OCI-LY3 (cell line): ENCODE measurements around the gene MED28.

Experiments
- H2AFZ ChIP-seq: fragments of 200-600, 300-600 bp; shearing (Covaris generic); 2 replicates; pipeline ENCODE4 v1.6.0; 2014; ENCODE audit warnings: antibody characterized with exemption, low read depth, low read length
- H3K27ac ChIP-seq: fragments of 200-600, 300-600 bp; sonication (generic); 2 replicates; pipeline ENCODE4 v1.5.1; 2014; ENCODE audit warnings: mild to moderate bottlenecking, low read length, moderate library complexity, mixed read lengths
- H3K27me3 ChIP-seq: fragments of 200-600, 300-600 bp; sonication (generic); 2 replicates; pipeline ENCODE4 v1.6.1; 2014; ENCODE audit warnings: low read depth, low read length, mixed read lengths
- H3K36me3 ChIP-seq: fragments of 200-600, 300-600 bp; sonication (generic); replicated peaks from 2 replicates; pipeline ENCODE3; 2014; ENCODE audit warnings: low read depth, low read length, mixed read lengths
- H3K4me1 ChIP-seq: fragments of 300-600, 200-600 bp; sonication (generic); 2 replicates; pipeline ENCODE4 v1.6.1; 2014; ENCODE audit warnings: low read length, mixed read lengths
- H3K4me2 ChIP-seq: fragments of 200-600, 300-600 bp; sonication (generic); 2 replicates; pipeline ENCODE4 v1.6.1; 2014; ENCODE audit warnings: low read length, mixed read lengths
- H3K4me3 ChIP-seq: fragments of 300-600, 200-600 bp; sonication (generic); 2 replicates; pipeline ENCODE4 v1.5.1; 2014; ENCODE audit warnings: antibody characterized with exemption, mild to moderate bottlenecking, low read length, moderate library complexity
- H3K79me2 ChIP-seq: fragments of 300-600, 200-600 bp; shearing (Covaris generic); 2 replicates; pipeline ENCODE4 v1.6.1; 2014; ENCODE audit warnings: mild to moderate bottlenecking, low read length, mixed read lengths
- H3K9ac ChIP-seq: fragments of 300-600, 200-600 bp; shearing (Covaris generic); 2 replicates; pipeline ENCODE4 v1.6.0; 2014; ENCODE audit warnings: mild to moderate bottlenecking, low read length, moderate library complexity
- H3K9me3 ChIP-seq: fragments of 200-600, 300-600 bp; shearing (Covaris generic); 2 replicates; pipeline ENCODE4 v1.6.1; 2014; ENCODE audit warnings: low read length, mixed read lengths; ENCODE audit not compliant: insufficient read depth
- H4K20me1 ChIP-seq: fragments of 200-600, 300-600 bp; sonication (generic); 2 replicates; pipeline ENCODE4 v1.6.1; 2016; ENCODE audit warnings: low read length, mixed read lengths; ENCODE audit not compliant: insufficient read depth
- CTCF ChIP-seq: fragments of 200-600, 300-600 bp; sonication (generic); IDR thresholded peaks from 2 replicates; pipeline ENCODE4 v1.5.1; 2014; ENCODE audit warnings: antibody characterized with exemption, low read length, low read depth
- EZH2phosphoT487 ChIP-seq: fragments of 200-600 bp; shearing (Covaris generic); IDR thresholded peaks from 2 replicates; pipeline ENCODE4 v1.6.1; 2018; ENCODE audit warnings: antibody characterized with exemption, mixed run types, low read depth

MED28 gene

GRCh38 chr4:17633600-17633999 is 19.2 kb downstream of the MED28 start:
- Histone ChIP-seq H2AFZ (no peak overlapping the region), H3K27ac (no peak overlapping the region), H3K4me2 (no peak overlapping the region), H3K27me3 (no peaks in the 10 kb centered on the region), H3K36me3 (peaks cover 57% of the 10 kb centered on the region), H3K4me1 (no peaks in the 10 kb centered on the region), H3K79me2 (peaks cover 2% of the 10 kb centered on the region; the same call in 1 of the 2 replicates), H3K4me3 (no peak overlapping the region), H4K20me1 (0 out of 2 replicates have a peak, but pooled peaks cover 4% of the 10 kb centered on the region), H3K9ac (no peak overlapping the region), H3K9me3 (no peaks in the 10 kb centered on the region)
- TF ChIP-seq CTCF (no peak), EZH2phosphoT487 (no peak)

- Histone ChIP-seq H4K20me1 (0 out of 2 replicates have a peak, but pooled peaks cover 4% of the 10 kb centered on the region), H3K36me3 (peaks cover 46% of the 10 kb centered on the region), H3K79me2 (no peaks in the 10 kb centered on the region), H3K4me2 (no peak overlapping the region), H3K9ac (no peak overlapping the region), H2AFZ (no peak overlapping the region), H3K4me3 (no peak overlapping the region), H3K9me3 (no peaks in the 10 kb centered on the region), H3K27ac (no peak overlapping the region), H3K27me3 (no peaks in the 10 kb centered on the region), H3K4me1 (no peaks in the 10 kb centered on the region)
- TF ChIP-seq EZH2phosphoT487 = no peak
- no peak for TF ChIP-seq CTCF
These were observed 20.6 kb downstream of the MED28 start for GRCh38 chr4:17635056-17635455.

GRCh38 chr4:17636341-17636695 is 21.9 kb downstream of the MED28 start:
- H3K9me3 ChIP-seq = no peaks in the 10 kb centered on the region
- H4K20me1 ChIP-seq = no peaks in the 10 kb centered on the region
- H3K4me2 ChIP-seq = no peak overlapping the region
- no peaks in the 10 kb centered on the region for H3K79me2 ChIP-seq
- H2AFZ ChIP-seq = no peak overlapping the region
- TF ChIP-seq EZH2phosphoT487 (no peak), CTCF (no peak)
- H3K27me3 ChIP-seq = no peaks in the 10 kb centered on the region
- H3K4me3 ChIP-seq = no peak overlapping the region
- H3K9ac ChIP-seq = no peak overlapping the region
- no peak overlapping the region for H3K27ac ChIP-seq
- peaks cover 39% of the 10 kb centered on the region for H3K36me3 ChIP-seq
- H3K4me1 ChIP-seq = no peaks in the 10 kb centered on the region

GRCh38 chr4:17636696-17637622 is 22.5 kb downstream of the MED28 start:
- TF ChIP-seq CTCF (peak; percentile 77), EZH2phosphoT487 (no peak)
- Histone ChIP-seq H3K9ac (no peak overlapping the region), H4K20me1 (no peaks in the 10 kb centered on the region), H3K4me2 (no peak overlapping the region), H3K9me3 (no peaks in the 10 kb centered on the region), H2AFZ (no peak overlapping the region), H3K36me3 (peaks cover 34% of the 10 kb centered on the region), H3K79me2 (no peaks in the 10 kb centered on the region), H3K4me1 (no peaks in the 10 kb centered on the region), H3K27me3 (no peaks in the 10 kb centered on the region), H3K4me3 (no peak overlapping the region), H3K27ac (no peak overlapping the region)
